CD4-positive, alpha-beta T cell treated with Interleukin-2 at 100 ng/mL for 4 hours (primary cell): ENCODE results near the gene PHGDH.

Experiments
- DNase-seq: peaks from one replicate; pipeline ENCODE4 v3.0.0-alpha.2; 2020; ENCODE audit warnings: low spot score

PHGDH gene

DNA sequence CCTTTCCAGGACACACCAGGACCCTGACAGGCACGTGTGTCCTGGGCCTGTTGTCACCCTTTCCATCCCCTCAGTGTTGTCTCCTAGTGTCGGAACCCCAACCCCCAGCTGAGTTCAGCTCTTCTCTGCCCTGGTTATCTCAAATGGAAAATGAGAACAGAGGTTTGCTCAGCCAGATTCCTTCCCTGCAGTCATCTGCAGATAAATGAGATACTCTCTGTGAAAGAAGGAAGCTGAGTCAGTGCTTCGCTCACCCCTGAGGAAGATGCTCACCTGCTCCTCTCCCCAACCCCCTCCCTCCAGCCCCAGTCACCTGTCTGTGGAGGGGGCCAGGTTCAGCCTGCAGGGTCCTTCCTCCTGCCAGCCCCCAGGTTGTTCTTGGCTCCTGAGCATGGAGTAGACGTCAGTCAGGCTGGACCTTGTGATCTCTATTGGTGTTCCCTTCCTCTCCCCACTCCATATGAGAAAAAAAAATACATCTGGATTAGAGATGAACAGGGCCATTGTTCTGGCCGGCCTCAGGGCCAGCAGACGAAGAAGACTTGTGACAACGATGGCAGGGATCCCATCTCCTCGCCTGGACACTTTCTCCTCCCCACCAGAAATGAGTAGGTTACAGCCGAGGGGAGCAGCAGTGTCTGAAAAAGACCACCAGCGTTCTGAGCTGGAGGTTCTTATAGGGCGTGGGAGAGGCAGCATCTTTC, 20.9 kb downstream of the PHGDH start:
- DNase-seq, result no peak

DNA sequence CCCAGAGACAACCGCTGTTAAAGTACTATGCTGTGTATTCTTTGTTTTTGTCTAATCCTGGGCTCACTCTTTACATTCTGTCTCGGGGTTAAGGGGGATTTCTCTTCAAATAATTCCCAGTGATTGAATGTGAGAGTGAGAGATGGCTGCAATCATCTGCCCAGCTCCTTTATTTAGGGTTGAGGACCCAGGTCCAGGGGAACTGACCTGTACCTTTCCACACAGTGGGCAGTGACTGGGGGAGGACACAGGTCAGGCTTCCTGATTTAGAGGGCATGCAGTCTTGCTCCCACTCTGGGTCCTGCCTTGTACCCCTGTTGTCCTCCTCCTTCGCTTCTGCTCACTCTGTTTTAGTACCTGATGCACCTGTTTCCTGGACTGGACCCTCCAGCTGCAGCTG, 22.0 kb downstream of the PHGDH start:
- DNase-seq, result no peak

DNA sequence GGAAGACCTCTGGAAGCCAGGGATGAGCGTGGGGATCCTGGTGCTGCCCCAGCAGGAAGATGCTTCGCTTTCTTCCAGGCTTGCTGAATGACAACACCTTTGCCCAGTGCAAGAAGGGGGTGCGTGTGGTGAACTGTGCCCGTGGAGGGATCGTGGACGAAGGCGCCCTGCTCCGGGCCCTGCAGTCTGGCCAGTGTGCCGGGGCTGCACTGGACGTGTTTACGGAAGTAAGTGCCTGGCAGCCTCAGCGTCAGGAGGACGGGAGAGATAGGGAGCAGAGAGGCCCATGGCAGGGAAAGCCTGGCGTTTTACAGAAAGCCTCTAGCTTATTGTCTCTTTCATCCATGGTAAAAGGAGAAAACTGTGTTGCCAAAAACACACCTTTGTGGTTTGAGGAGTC, 23.5 kb downstream of the PHGDH start:
- no peak for DNase-seq

DNA sequence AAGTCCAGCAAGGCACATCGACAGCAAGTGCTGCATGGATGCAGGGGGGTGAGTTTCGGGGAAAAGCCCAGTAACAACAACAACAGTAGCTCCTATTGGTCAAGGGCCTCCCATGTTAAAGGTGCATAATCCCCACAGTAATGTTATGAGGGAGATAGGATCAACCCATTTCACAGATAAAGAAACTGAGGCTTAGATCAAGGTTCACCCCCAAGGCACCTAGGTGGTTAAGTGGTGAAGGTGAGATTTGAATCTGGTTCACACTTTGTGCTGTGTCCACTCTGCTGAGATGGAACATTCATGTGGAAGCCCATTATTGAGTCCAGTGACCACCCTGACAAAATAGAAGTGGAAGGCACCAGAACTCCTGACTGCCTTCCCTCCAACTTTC, 24.9 kb downstream of the PHGDH start:
- no peak for DNase-seq

DNA sequence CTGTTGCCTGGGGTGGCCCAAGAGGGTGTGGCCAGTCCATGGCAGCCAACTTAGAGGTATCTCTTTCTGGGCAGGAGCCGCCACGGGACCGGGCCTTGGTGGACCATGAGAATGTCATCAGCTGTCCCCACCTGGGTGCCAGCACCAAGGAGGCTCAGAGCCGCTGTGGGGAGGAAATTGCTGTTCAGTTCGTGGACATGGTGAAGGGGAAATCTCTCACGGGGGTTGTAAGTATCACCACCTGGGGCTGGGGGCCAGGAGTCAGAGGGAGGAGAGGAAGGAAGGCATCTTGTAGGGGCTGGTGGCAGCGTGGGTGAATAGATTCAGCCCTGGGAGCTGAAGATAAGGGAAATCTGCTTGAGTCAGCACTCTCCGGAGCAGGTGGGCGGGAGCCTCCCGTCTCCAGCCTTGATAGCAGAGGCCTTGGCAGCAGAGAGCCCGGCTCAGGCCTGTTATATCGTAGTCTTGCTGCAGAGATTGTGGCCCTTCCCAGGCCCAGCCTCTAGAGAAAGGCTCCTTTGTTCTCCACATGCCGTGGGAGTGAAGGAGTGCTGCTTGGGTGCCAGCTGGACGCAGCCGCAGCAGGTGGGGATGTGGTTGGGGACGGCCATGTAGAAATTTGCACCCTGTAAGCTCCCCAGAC, 25.4 kb downstream of the PHGDH start:
- DNase-seq, result no peak

DNA sequence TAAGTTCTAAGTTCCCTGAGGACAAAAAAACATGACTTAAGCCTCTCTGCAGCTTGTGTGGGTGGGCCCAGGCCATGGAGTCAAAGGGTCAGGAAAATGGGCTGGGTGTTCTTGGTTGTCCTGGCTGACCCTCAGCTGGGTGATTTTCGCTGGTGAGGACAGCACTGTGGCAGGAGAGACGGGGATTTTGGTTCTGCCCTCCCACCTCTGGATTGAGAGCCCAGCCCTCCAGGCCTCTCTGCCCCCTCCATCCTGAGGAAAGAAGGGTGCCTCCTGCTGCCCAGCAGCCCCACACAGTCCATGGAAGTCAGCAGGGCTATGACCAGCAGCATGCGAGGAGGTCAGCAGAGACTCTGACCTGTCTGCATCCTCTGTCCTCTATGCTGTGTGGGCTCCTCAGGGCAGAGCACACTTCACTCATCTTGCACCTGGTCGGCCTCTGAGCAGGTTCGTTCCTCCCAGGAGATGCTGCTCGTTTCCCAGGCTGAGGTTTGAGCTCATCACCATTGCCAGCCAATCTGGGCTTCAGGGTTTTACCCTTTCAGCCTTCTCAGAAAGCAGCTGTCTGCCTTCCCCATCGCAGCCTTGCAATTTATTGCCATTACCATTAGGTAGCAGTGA, 26.5 kb downstream of the PHGDH start:
- no peak for DNase-seq

DNA sequence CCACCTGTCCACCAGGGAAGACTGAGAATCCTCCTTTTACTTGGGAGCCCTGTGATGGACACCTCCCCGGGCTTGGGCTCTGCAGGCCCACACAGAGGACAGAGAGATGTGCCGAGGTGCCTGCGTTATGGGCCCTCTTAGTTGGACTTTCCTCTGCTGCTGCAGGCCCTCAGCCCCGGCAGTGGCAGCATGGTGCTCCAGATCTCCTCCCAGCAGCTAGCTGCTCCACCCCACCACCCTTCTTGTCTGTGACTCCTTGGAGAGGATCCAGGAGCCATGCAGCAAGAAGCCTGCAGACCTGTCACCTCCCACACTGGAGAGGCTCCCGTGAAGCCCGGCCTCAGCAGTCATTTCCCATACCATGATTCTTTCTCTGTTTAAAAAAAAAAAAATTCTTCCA, 27.4 kb downstream of the PHGDH start:
- no peak for DNase-seq

DNA sequence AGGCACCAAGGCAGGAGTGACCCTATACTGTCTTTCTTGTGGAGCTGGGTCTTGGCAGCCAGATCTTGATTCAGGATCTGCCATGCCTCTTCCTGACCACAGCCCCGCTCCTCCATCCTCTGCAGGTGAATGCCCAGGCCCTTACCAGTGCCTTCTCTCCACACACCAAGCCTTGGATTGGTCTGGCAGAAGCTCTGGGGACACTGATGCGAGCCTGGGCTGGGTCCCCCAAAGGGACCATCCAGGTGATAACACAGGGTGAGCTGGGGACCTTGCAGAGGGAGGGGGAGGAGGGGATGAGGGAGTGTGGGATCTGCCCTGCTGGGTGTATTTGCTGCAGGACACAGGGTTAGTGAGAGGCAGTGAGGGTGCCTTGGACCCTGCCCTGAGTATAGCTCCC, 28.5 kb downstream of the PHGDH start:
- no peak for DNase-seq

DNA sequence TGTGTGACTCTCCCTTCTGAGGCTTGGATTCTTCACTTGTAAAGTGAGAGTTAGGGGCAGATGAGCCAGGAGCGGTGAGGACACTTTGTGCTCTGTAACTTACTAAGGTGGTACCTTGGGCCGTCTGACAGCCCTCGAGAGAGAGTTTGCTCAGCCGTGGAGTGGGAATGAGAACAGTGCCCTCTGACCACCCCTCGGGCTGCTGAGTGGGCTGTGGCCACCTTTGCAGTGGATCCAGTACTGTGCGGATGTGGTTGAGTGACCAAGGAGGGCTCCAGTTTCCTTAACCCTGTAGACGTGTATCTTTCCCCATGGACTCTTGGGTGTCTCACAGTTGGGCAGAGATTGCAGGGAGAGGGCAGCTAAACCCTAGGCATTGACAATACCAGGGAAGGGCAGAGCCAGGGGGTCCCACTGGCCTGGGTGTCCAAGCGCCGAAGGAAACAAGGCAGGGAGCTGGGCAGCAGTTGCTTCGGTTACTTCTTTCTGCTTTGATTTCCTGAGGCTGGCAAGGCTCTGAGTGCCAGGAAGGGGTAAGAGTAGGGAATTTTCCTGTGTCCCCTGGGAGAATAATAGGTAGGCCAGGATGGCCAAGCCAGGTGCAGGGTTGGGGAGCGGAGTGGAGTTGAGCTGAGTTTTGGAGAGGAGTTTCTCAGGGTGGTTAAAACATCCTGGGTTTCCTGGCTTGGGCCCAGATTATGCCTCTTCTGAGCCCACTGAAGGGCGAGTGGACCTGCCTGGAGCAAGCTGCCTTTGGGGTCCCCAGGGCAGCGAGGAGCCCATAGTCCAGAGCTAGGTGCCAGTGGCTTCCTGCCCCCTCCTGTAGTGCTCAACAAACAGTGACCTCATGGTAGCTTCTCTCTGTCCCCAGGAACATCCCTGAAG, 29.4 kb downstream of the PHGDH start:
- no peak for DNase-seq

DNA sequence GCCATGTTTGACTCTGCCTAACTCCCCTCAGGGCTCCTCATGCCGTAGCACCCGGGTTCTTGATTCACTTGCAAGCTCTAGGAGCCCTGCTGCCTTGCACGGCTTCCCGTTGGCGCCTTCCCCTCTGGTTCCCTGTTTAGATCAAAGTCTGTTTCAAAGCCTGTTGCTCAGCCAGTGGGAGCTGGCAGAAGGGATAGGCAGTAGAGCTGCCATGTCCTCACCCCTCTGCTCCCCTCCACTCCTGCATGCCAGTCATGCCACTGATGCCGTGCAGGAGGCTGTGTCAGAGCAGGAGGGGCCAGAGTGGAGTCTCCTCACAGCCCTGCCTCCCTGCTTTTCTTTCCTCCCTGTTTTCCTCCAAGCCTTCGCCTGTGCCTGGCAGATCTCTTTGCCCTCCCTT, 30.5 kb downstream of the PHGDH start:
- DNase-seq, result no peak

DNA sequence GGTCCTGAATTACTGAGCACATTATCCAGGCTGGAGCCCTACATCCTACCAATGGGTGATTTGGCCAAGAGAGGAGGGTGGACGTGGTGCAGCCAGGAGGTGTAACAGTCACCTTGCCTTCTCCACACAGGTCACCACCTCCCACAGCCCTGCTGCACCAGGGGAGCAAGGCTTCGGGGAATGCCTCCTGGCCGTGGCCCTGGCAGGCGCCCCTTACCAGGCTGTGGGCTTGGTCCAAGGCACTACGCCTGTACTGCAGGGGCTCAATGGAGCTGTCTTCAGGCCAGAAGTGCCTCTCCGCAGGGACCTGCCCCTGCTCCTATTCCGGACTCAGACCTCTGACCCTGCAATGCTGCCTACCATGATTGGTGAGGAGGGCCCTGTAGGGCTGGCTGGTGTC, 30.9 kb downstream of the PHGDH start:
- no peak for DNase-seq

DNA sequence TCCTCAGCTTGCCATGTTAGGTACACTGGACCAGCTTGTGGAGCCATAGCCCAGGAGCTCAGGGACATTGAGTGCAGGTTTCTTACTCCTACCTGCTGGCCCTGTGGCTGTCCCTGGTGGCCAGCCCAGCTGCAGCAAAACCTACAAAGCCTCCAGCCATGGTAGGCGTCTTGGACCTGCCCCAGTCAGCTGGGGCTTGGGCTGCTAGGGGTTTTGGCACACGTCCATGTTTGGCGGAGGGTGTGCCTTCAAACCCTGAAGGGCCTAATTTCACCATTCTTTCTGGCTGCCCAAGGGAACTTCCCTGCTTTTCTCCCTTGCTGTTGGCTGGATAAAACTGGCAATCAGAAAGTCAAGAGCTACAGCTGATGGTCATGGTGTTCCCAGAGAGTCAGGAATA, 31.6 kb downstream of the PHGDH start:
- no peak for DNase-seq

DNA sequence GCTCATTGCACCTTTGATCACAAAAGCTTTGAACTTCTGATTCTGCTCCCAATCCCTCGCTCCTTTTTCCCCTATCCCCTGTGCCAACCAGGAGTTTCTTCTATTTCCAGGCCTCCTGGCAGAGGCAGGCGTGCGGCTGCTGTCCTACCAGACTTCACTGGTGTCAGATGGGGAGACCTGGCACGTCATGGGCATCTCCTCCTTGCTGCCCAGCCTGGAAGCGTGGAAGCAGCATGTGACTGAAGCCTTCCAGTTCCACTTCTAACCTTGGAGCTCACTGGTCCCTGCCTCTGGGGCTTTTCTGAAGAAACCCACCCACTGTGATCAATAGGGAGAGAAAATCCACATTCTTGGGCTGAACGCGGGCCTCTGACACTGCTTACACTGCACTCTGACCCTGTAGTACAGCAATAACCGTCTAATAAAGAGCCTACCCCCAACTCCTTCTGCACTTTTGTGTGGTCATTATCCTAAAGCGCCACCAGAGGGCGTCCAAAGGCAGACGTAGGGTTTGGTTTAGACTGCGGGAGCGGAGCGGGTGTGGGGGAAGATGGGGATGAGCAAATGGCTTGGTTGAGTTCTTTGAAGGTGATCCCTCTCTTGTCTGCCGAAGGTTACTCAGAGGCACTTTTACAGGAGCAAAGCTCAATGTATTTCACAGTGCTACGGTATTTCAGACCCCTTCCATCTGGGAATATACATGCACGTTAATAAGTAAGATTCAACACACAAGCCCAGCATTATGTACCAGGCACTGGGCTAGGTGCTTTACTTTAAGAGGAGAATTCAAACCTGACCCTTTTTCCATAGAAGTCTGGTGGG, 32.3 kb downstream of the PHGDH start:
- DNase-seq, result peak; percentile 27

DNA sequence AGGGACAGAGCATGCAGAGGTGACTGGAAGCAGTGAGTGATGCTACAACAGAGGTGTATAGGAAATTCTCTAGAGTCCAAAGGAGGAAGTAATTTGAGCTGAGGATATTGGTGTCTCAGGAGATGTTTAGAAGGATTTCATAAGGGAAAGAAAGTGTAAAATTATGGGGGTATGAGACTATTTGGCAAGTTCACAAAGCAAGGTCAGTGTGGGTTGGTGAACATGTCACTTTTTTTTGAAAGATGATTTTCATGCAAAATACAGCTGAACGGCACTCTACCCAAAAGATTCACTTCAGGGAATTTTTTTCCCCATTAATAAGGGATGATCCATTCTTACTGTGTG, 32.8 kb downstream of the PHGDH start:
- no peak for DNase-seq

DNA sequence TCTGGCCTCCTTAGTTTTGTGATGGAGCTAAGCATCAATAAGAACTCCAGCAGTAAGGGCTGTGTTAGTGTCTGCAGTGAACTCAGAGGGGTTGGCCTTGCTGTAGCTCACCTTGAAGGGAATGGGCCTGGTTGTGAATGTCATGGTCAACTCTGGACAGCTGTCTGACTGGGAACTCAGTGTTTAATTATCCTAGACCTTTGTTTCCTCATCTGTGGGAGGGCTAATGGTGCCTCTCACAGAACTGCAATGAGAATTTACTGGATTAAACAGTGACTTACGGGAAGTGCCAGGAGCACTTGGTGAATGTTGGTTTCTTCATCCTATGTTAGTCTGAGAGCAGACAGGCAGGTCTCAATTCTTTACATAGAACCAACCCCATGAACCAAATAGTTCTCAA, 33.3 kb downstream of the PHGDH start:
- DNase-seq, result no peak

DNA sequence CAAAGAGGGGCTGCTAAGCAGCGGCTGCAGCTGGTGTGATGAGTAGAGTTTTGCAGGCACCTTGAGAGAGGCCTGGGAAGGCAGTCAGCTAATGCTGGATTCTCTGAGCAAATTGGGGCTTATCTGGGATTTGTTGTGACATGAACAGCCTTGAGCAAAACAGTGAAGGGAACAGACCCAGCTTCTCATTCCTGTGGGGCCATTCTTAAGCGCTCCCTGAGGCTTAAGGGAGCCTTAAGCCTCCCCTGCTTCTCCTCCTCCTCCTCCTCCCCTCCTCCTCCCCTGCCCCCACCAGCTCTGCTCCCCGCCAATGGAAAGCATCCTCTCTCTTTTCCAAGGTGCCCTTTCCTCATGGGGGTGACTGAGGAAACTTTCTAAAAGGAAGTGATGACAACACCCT, 35.7 kb downstream of the PHGDH start:
- no peak for DNase-seq

DNA sequence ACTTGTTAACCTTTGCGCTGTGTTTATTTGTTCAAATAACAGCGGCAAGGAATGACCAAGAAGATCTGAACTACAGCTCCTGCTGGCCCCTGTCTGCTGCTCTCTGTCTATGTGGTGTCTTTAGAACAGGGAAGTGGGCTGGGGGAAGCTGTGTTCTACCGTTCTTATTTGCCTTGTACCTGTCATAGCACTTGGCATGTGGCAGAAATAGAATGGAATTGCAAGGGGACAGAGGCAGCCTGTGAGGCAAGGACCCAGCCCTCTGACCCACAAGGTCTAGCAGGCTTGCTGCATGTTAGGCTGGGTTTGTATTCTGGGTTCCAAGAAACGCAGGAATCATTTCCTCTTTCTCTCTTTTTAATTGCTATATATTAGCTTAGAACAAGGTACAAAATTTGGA, 36.3 kb downstream of the PHGDH start:
- DNase-seq, result no peak

DNA sequence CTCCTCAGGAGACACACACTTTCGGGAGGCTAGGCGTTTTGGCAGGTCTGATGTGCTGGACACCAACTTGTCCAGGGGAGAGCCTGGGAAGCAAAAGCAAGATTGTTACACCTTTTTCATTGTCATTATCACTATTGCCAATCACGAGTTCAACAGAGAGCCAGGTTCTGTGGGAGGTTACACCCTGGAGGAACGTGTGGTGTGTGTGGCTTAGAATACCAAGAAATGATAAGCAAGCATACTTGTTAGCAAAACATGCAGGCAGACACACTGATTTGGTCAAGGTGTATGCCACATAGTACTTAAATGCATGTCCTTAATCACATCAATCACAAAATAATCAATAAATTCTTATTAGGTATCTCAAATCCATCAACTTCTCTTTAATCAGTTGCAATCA, 40.9 kb downstream of the PHGDH start:
- DNase-seq, result no peak

DNA sequence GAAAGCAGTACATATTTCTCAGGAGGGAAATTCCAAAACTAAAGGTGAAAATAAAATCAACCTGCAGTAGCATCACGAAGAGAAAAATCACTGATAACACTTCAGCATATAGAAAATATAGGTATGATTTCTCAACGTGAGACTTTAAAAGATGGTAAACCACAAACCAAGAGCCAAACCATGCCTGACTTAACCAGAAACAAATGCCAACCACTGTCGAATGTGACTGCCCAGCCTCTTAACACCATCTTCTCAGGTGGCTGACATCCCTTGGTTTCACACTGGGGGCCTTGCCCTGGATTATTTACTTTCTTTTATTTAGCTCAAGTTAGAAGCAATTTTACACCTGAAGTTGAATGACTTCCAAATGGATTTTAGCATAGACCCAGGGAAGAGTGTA, 46.9 kb downstream of the PHGDH start:
- DNase-seq, result no peak

DNA sequence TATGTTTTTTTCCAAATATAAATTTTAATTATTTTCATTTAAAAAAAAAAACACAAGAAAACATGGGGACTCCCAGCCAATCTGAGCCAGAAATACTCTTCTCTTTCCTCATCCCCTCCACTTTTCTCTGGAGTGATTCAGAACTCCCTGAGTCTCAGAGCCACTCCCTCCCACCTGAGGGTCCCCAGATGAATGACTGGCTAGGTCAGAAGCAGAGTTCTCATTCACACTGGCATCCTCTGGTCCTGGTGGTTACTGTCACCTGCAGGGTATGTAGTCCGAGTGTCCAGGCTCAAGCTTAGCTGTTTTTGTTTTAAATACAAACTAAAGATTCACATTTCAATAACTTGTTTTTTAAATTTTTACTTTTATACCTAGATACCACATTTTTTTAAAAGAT, 50.7 kb downstream of the PHGDH start:
- DNase-seq, result no peak

DNA sequence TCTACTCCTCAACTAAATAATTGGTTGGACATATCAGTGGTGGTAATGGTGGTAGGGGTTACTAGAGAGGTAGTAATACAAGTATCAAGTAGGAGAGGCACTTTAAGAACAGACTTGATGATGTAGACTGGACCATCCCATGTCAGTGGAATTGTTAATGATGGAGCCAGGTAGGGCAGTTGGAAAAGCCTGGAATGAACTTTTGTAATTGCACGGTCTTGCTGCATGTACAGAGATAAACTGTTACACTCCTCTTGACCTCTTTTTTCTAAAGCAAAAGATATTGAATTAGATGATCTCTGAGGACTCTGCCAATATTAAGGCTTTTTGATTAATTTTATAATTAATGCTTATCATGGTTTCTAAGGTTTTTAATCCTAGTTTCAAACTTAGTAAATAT, 51.2 kb downstream of the PHGDH start:
- no peak for DNase-seq

DNA sequence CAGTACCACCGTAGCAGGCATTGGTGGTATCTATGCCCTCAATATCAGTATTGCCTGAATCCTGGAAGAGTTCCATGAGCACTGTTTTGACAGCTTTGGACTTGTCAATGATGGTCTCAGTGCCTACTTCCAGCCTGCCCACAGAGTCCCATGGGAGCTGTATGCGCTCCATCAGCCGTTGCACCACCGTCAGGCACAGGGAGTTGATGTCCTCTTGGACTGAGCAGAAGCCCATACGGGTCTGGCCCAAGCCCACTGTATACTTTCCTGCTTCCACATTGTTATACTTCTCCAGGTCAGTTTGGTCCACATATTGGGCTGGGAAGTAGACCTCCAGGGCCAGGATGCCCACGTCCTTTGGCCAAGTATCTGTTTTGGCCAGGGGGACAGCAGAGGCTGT, 52.5 kb downstream of the PHGDH start:
- DNase-seq, result no peak
